ENCODE measurements around the gene ZMYM2.

Gene ZMYM2

DNA sequence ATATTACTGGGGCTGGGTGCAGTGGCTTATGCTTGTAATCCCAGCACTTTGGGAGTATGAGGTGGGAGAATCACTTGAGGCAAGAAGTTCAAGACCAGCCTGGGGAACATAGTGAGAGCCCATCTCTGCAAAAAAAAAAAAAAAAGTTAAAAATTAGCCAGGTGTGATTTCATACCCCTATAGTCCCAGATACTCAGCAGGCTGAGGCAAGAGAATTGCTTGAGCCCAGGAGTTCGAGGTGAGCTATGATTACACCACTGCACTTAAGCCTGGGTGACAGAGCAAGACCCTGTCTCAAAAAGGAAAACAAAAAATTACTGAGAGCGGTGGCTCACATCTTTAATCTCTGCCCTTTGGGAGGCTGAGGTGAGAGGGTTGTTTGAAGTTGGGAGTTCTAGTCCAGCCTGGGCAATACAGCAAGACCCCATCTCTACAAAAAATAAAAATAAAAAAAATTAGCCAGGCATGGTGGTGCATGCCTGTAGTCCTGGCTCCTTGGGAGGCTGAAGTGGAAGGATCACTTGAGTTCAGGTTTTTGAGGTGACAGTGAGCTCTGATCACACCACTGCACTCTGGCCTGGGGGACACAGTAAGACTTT is 87.5 kb downstream of the ZMYM2 start:
- DNase-seq (ENCODE audit: low read depth) = no peak

- no peak for DNase-seq (ENCODE audit: low read depth)
These were observed 91.3 kb downstream of the ZMYM2 start for GRCh38 chr13:20049558-20050473.

DNA sequence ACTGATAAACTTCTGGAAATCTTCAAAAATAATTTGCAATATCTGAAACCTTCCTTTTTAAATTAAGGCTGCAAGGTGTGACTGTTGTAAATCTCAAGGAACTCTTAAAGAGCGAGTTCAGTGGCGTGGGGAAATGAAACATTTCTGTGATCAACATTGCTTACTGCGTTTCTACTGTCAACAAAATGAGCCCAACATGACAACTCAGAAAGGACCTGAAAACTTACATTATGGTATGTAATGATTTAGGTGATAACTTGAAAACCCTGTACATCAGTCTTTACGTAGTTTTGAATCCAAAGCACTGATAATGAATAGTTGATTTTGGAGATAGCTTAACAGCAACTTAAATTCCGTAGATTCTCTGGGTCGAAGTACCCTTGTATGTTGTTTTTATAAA is 92.8 kb downstream of the ZMYM2 start:
- DNase-seq (ENCODE audit: low read depth) = no peak

DNA sequence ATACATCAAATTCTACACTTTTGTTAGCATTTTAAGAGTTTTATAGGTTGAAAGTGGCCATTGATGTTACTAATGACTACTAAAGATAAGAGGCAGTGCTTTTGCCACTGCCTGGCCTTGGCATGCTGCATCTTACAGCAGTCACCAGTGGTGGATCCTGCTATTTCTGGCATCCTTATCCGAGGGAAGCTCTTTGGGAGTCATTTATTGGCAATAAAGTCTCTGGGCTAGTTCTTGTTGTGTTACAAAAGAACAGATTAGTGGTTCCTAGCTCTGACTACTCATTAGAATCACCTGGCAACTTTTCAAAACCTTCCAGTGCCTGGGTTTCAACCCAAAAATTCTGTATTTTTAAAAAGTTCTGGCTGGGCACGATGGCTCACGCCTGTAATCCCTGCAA is 94.5 kb downstream of the ZMYM2 start:
- no peak for DNase-seq (ENCODE audit: low read depth)

DNA sequence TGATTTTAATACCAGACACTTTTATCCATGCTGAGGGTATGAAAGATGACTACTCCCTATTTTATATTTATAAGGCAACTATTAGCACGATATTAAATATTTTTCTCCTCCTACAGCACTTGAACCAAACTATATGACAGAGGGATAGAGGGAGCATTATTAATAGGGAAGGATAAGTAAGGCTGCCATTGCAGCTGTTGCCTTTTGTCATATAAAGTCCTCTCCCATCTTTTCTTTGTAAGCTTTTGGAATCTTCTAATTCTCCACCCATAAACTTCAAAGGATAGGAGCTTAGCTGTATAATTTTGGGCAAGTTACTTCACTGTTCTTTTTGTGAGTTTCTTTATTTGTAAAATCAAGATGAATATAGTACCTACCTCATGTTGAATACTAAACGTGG is 95.4 kb downstream of the ZMYM2 start:
- no peak for DNase-seq (ENCODE audit: low read depth)

DNA sequence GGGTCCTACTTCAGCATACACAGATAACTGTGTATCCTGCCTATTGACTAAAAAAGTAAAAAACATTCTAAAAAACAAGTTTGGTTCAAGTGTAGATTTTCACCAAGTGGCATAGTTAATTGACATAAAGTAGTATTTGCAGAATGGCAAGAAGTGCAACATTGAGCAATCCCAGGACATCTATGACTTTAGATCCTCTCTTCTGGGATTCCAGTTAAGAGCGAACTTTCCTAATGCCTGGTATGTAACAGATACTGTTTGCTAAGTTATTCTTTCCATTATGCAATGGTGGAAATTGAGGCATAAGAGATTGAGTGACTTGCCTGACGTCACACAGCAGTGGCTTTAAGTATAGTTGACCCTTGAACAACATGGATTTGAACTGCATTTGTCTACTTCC is 96.1 kb downstream of the ZMYM2 start:
- DNase-seq (ENCODE audit: low read depth) = no peak

GRCh38 chr13:20057214-20057613 is 98.7 kb downstream of the ZMYM2 start:
- DNase-seq (ENCODE audit: low read depth) = no peak

DNA sequence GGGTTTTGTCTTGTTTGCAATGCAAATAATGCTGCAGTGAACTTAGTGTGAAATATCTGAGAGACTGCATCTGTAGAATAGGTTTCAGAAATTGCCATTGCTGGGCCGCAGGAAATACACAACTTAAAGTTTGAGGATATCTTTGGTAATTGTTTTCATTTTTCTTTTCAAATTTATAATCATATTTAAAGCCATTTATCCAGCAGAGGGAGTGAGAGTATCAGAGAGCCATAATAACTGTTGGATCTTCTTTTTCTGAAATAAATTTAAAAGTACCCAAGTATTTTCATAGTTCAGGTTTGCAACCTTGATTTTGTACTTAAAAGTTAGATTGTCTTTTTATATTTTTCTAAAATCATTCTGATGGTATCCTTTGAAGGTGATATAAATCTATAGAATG is 99.4 kb downstream of the ZMYM2 start:
- DNase-seq (ENCODE audit: low read depth) = no peak

DNA sequence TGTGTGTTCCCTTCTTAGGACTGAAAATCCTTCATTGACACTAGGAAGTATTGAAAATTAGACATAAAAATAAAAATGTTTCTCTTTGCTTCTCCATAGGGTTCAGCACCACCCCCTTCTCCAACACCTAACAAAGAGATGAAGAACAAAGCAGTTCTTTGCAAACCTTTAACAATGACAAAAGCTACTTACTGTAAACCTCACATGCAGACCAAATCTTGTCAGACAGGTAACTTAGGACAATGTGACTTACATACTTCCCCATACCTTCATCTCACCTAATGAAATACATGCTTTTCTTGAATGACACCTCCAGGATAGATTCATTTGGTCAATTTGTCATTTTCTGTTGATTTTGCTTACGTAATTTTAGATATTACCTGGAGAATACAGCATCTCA is 99.9 kb downstream of the ZMYM2 start:
- DNase-seq (ENCODE audit: low read depth) = no peak

- DNase-seq (ENCODE audit: low read depth) = no peak
These were observed 105.6 kb downstream of the ZMYM2 start for GRCh38 chr13:20064128-20064527.

DNA sequence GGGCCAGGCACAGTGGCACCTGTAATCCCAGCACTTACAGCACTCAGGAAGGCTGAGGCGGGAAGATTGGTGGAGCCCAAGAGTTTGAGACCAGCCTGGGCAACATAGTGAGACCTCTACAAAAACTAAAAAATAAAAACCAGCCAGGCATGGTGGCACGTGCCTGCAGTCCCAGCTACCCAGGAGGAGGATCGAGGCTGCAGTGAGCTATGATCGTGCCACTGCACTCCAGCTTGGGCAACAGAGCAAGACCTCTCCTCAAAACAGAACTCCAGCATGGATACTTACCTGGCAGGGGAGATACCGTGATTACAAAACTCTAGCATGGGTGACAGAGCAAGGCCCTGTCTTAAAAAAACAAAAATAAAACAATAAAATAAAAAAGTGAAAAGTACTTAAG is 107.0 kb downstream of the ZMYM2 start:
- DNase-seq (ENCODE audit: low read depth) = no peak

DNA sequence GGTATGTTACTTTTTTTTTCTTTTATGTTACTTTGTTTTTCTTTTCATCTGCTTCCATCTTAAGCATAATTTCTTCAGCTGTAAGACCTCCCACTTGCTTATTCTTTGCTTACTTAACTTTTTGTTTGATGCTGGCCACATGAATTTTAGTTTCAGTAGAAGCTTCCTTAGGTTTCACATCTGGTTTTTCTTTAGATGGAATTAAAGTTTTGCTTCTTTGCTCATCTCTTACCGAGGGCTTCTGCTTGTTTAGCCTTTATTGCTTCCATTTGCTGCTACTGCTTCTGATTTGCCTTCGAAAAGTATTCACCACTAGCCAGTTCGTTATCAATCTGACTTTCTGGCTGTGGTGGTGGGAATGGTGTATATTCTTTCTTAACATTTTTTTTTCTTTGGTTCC is 111.4 kb downstream of the ZMYM2 start:
- DNase-seq (ENCODE audit: low read depth) = no peak

- DNase-seq (ENCODE audit: low read depth) = no peak
These were observed 115.2 kb downstream of the ZMYM2 start for GRCh38 chr13:20073775-20074174.

DNA sequence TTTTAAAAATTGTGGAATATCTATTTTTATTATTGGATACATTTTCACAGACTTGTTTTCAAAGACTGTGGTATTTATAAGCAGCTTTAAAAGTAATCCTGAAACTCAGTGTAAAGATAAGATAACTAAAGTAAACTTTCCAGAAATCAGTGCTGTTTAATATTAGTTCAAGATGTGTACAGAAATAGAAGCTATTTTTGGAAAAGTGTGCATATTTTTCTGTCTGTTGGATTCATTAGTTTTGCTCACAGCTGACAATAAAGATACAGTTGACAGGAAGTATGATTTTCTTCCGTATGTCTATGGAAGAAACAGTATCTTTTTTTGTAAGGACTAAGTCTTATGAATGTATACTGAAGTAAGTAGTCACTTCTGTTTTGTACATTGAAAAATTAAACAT is 116.4 kb downstream of the ZMYM2 start:
- no peak for DNase-seq (ENCODE audit: low read depth)

DNA sequence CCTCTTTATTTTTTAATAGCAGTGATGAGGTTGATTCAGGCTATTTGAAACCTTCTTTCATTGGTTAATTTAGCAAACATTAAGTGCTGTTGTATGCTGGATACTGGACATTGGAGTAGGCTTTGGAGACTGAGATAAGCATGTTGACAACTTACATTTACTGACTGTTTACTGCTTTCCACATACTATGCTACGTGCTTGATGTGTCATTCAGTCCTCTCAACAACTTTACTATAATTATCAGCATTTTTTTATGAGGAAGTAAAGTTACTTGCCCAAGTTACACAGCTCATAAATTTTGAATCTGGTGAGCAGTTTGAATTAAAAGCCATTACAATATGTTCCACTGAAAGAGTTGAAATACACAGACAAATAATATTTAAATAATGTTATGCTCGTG is 118.6 kb downstream of the ZMYM2 start:
- no peak for DNase-seq (ENCODE audit: low read depth)

- DNase-seq (ENCODE audit: low read depth) = no peak
These were observed 122.0 kb downstream of the ZMYM2 start for GRCh38 chr13:20080377-20081164.

DNA sequence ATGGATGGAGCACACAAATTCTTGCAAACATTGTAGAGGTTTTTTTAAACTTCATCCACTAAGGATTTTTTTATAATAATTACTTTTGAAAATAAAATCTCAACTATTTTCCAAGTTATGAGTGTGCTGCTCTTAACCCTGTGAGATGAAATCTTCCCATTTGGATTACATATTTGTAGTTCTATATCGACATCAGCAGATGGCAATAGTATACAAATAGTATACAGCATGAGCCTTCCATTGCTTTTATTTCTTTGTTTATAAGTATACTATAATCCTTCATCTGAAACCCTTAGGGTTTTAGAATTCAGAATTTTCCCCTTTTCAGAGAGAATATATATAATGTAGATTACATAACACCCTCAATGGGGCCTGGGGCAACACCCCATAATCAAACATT is 131.8 kb downstream of the ZMYM2 start:
- DNase-seq (ENCODE audit: low read depth) = no peak

DNA sequence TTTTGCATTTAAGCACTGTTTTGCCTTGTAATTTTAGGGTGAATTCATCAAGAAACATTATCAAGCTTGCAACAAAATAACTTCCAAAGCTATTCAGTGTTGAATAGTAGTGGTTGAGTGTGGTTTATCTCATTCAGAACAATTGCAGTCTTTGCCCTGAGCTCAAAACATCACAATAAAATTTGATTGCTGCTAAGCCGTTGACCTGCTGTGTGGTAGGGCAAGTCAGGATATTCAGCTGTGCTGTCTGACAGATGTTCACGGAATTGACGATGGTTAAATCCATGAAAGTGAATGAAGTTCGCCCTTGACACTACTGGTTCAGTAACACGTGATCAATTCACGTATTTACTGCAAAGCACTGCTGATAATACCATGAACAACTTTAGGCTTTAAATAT is 135.4 kb downstream of the ZMYM2 start:
- DNase-seq (ENCODE audit: low read depth) = no peak

DNA sequence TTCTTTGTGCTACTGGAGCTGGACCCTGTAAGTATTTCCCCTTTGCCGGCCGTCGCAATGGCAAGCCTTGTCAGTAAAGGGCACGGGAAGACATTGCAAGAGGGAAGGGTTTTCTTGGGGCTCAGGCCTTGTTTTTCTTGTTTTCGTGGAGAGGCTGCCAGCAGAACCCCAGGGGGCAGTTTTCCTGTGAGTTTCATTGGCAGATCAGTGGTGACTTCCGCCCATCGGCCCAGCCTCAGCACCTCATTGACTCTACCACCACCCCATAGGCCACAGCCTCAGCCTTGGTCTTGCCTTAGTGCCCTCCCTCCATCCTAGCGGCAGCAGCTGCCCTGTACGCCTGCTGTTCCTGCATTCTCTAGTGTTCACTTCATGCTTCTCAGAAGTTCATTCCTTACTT is 140.8 kb downstream of the ZMYM2 start:
- DNase-seq (ENCODE audit: low read depth) = no peak

DNA sequence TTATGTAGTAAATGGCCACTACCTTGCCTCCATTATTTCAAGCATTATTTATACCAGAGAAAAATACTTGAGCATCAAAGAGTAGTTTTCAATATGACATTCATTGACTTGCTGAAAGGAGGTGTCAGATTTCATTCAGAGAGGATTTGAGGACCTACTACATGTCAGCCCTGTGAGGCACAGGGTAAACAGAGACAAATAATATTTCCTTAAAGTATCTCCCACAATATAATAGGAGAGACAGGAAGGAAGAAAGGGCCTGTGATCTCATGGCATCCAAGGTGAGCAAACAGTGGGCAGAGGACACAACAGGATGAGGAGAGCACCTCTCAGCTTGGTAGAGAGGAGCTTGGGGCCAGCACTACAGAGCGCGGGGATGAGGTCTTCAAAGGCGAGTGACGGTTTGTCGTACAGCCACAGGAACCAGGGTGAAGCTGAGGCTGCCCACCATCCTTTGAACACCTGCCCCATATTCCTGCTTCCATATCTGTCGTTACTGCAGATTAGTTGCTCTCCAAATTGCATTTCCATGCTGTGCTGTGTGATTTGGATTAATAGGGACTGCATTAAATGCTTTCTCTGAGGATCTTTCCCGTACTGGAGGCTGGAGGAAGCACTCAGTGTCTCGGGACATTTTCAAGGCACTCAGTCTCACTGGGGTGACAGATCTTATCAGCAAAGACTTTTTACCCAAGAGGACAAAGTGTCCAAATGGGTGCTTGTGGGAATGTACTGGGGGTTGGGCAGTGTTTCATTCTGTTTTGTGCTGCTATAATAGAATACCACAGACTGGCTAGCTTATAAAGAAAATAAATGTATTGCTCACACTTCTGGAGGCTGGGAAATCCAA is 143.2 kb downstream of the ZMYM2 start:
- no peak for DNase-seq (ENCODE audit: low read depth)

DNA sequence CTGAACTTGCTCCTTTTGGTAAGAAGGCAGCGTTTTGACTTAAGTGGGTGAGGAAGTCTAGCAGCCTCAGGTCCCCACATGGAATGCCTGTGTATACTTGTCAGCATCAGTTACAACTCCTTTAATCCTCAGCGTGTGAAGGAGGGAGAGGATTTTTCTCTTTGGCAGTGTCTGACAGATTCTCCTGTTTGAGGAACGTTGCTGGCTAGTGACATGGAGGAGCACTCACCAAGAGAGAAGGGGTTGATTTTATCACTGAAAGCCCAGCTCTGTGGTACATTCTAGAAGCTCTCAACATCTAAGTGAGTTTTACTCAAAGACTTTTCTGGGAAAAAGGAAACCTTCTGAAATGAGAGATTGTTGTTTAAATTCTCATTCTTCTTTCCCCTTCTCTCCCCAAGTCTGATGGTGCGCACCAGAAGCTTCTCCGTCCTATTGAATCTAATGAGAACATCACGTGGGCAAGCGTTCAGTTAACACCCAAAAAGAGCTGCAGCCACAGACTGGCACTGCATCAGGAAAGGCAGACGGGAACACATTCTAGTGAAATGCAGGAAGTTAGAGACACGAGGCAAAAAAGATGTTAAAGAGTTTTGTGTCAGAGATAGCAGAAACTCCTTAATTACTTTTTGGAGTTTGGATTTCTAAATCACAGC is 144.1 kb downstream of the ZMYM2 start:
- no peak for DNase-seq (ENCODE audit: low read depth)
